Measurements from ENCODE around the gene C16orf87.

The C16orf87 gene

GRCh38 chr16:46748775-46749705 lies 81.9 kb downstream of the C16orf87 start:
- H3K4me3 ChIP-seq (ENCODE audit: low read depth, low read length), result no peak overlapping the region
- DNase-seq (ENCODE audit: low read depth), result no peak
- no peak for TF ChIP-seq CTCF (IDR thresholded peaks at IDR 0.05; ENCODE audit: control insufficient read depth, extremely low read depth, insufficient read depth)

- TF ChIP-seq CTCF (IDR thresholded peaks at IDR 0.05; ENCODE audit: control insufficient read depth, extremely low read depth, insufficient read depth), result no peak
- no peak for DNase-seq (ENCODE audit: low read depth)
- H3K4me3 ChIP-seq (ENCODE audit: low read depth, low read length), result no peak within 1 kb of the TSS
Observed at GRCh38 chr16:46747777-46748651, 83.0 kb downstream of the C16orf87 start, which contains the start of gene MYLK3. TSS of gene MYLK3 (minus strand) at chr16:46748344. CDS start at chr16:46748193, 151 bp downstream.

GRCh38 chr16:46746821-46747776 lies 83.9 kb downstream of the C16orf87 start:
- TF ChIP-seq CTCF (IDR thresholded peaks at IDR 0.05; ENCODE audit: control insufficient read depth, extremely low read depth, insufficient read depth), result no peak
- H3K4me3 ChIP-seq (ENCODE audit: low read depth, low read length), result no peak overlapping the region
- DNase-seq (ENCODE audit: low read depth), result no peak
